Astrocyte (in vitro differentiated cells and primary cell): ENCODE measurements around the gene CEP68. TPM values are rescaled to one million over a fixed set of nuclear protein-coding genes. Genes with fewer than 3 reads are reported as not detected.

ENCODE experiments used
- DNase-seq: peaks from one replicate; pipeline ENCODE4 v3.0.0-alpha.2; 2010; ENCODE audit warnings: low read depth
- FAIRE-seq: peaks from 2 replicates; lab custom pipeline; 2011; peaks lifted over from hg19 to GRCh38; lab: Jason Lieb, UNC
- H2AFZ ChIP-seq: 2 replicates; pipeline ENCODE4 v1.6.0; 2012; ENCODE audit warnings: low read depth, low read length, inconsistent platforms
- H3K27ac ChIP-seq: 2 replicates; pipeline ENCODE4 v1.5.1; 2011; ENCODE audit warnings: low read depth, low read length, inconsistent platforms
- H3K27me3 ChIP-seq: 2 replicates; pipeline ENCODE4 v1.6.0; 2011; ENCODE audit warnings: low read length, inconsistent platforms; ENCODE audit not compliant: insufficient read depth
- H3K36me3 ChIP-seq: 2 replicates; pipeline ENCODE4 v1.5.1; 2011; ENCODE audit warnings: low read length, inconsistent platforms; ENCODE audit not compliant: insufficient read depth
- H3K4me1 ChIP-seq: 2 replicates; pipeline ENCODE4 v1.5.1; 2011; ENCODE audit warnings: low read length, inconsistent platforms; ENCODE audit not compliant: insufficient read depth
- H3K4me2 ChIP-seq: 2 replicates; pipeline ENCODE4 v1.6.0; 2012; ENCODE audit warnings: low read length, inconsistent platforms
- H3K4me3 ChIP-seq: 2 replicates; pipeline ENCODE4 v1.5.1; 2011; ENCODE audit warnings: low read depth, mild to moderate bottlenecking, low read length, inconsistent platforms; ENCODE audit not compliant: insufficient read depth
- H3K79me2 ChIP-seq: 2 replicates; pipeline ENCODE4 v1.6.0; 2012; ENCODE audit warnings: mild to moderate bottlenecking, low read length, inconsistent platforms; ENCODE audit not compliant: insufficient read depth
- H3K9ac ChIP-seq: 2 replicates; pipeline ENCODE4 v1.6.0; 2012; ENCODE audit warnings: mild to moderate bottlenecking, low read length, inconsistent platforms
- H3K9me3 ChIP-seq: 2 replicates; pipeline ENCODE4 v1.5.1; 2012; ENCODE audit warnings: low read depth, mild to moderate bottlenecking, low read length, inconsistent platforms; ENCODE audit not compliant: insufficient read depth
- H4K20me1 ChIP-seq: 2 replicates; pipeline ENCODE4 v1.6.0; 2012; ENCODE audit warnings: low read length, inconsistent platforms; ENCODE audit not compliant: insufficient read depth
- H3K27ac Mint-ChIP-seq: one replicate; pipeline ENCODE4 v1.8.0; 2021; ENCODE audit warnings: mild to moderate bottlenecking, mixed read lengths; ENCODE audit not compliant: unreplicated experiment
- H3K27me3 Mint-ChIP-seq: one replicate; pipeline ENCODE4 v1.8.0; 2021; ENCODE audit warnings: low read depth, mixed read lengths; ENCODE audit not compliant: unreplicated experiment
- H3K36me3 Mint-ChIP-seq: one replicate; pipeline ENCODE4 v1.8.0; 2021; ENCODE audit warnings: low read depth, mixed read lengths; ENCODE audit not compliant: unreplicated experiment
- H3K4me1 Mint-ChIP-seq: one replicate; pipeline ENCODE4 v1.8.0; 2021; ENCODE audit warnings: low read depth, mixed read lengths; ENCODE audit not compliant: unreplicated experiment
- H3K4me3 Mint-ChIP-seq: one replicate; pipeline ENCODE4 v1.8.0; 2021; ENCODE audit warnings: mild to moderate bottlenecking, moderate library complexity, mixed read lengths; ENCODE audit not compliant: unreplicated experiment
- H3K9me3 Mint-ChIP-seq: one replicate; pipeline ENCODE4 v1.8.0; 2021; ENCODE audit warnings: mild to moderate bottlenecking, mixed read lengths; ENCODE audit not compliant: unreplicated experiment
- EZH2 ChIP-seq: IDR thresholded peaks from 2 replicates; pipeline ENCODE4 v1.6.1; 2012; ENCODE audit warnings: mild to moderate bottlenecking, low read length, inconsistent platforms; ENCODE audit not compliant: insufficient read depth
- total RNA-seq: library from RNA; stranded (reverse); gene quantifications from 2 replicates; pipeline ENCODE4 v1.2.1, GENCODE V29; 2021
- TF ChIP-seq, protein P1 (sequence below): IDR thresholded peaks from 2 replicates; pipeline ENCODE4 v1.5.1; 2011; ENCODE audit warnings: low read depth, mild to moderate bottlenecking, inconsistent platforms, low read length, moderate library complexity; ENCODE audit not compliant: insufficient read depth

CEP68 gene
- total RNA-seq, 1 donor from 2014 or later = 6.9 TPM

DNA sequence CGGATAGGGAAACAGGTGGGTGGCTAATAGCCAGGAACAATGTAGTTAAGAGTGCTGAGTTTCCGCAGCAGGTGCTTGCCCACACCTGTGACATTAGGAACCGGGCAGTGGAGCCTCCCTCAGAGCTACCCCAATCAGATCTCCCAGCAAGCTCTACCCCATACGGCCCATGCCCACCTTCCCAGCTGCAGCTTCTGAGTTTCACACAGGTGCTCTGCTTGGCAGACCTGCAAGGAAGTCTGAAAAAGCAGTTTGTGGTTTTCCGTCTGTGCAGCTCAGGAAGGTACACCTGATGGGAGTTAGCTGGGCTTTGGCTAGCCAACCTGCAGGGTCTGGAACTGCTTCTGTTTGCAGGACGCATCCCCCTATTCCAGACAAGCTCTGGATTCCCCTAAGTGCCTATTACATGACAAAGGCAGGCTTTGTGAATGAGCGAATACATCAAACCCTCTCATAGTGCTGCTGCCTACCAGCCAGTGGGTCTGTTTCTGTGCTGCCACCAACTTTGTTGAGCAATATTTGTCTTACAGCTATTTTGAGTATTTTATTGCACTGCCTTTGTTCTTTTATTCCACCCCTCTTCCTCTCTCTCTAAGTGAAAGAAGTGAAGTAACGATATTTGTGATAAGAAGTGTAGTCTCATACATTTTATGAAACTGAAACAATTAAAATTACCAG lies 24.7 kb upstream of the CEP68 start:
- FAIRE-seq (no peak), DNase-seq (no peak)
- Histone ChIP-seq H3K4me3 (no peak overlapping the region), H3K27me3 (no peaks in the 10 kb centered on the region), H3K4me1 (no peaks in the 10 kb centered on the region), H3K36me3 (no peaks in the 10 kb centered on the region), H3K9ac (no peak overlapping the region), H3K4me2 (no peak overlapping the region), H2AFZ (no peak overlapping the region), H3K27ac (no peak overlapping the region), H3K79me2 (no peaks in the 10 kb centered on the region), H3K9me3 (no peaks in the 10 kb centered on the region), H4K20me1 (no peaks in the 10 kb centered on the region)
- Mint-ChIP-seq H3K9me3 (no peaks in the 10 kb centered on the region), H3K27me3 (peaks cover 6% of the 10 kb centered on the region), H3K27ac (no peak overlapping the region), H3K4me3 (no peak overlapping the region), H3K4me1 (peaks cover 9% of the 10 kb centered on the region), H3K36me3 (no peaks in the 10 kb centered on the region)
- TF ChIP-seq, protein P1, sequence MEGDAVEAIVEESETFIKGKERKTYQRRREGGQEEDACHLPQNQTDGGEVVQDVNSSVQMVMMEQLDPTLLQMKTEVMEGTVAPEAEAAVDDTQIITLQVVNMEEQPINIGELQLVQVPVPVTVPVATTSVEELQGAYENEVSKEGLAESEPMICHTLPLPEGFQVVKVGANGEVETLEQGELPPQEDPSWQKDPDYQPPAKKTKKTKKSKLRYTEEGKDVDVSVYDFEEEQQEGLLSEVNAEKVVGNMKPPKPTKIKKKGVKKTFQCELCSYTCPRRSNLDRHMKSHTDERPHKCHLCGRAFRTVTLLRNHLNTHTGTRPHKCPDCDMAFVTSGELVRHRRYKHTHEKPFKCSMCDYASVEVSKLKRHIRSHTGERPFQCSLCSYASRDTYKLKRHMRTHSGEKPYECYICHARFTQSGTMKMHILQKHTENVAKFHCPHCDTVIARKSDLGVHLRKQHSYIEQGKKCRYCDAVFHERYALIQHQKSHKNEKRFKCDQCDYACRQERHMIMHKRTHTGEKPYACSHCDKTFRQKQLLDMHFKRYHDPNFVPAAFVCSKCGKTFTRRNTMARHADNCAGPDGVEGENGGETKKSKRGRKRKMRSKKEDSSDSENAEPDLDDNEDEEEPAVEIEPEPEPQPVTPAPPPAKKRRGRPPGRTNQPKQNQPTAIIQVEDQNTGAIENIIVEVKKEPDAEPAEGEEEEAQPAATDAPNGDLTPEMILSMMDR = no peak
- TF ChIP-seq EZH2 = no peak

DNA sequence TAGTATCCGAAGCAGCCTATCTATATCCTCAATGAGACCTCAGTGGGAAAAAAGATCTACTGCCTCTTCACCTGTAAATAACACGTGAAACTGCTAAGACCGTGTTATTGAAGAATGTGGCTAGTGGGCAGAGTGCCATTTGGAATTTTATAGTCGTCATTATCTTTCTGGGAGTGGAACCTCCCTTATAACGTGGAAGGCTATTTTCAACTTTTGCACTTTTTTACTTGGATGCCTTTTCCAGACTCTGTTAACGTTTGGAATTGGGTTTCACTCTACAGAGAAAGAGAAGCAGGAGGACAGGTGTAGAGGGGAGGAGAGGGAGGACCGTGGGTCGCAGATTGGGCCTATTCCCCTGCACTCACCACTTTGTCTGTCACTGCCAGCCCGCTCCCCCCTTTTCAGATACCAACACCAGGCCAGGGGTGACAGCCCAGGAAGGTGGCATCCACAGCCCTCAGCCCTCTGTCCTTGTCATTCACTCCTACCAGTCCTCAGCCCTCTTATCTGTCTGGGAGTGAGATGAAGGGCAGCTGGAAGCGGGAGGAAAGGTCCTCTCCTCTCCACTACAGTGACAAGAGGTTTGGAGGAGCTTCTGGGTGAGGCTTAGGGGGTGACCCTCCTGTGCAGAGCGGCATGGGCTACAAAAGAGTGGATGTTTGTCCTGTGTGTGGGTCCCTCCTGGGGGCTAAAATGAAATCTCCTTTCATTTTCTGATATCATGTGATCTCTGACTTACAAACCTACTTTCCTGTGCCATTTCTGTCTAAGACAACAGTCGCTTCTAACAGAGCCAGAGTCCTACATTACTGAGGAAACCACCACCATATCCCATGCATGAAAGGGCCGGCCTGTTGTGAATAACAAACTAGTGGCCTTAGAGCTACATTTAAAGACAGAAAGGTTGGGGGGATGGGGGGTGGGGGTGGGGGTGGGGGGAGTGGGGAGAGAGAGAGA lies 23.9 kb upstream of the CEP68 start:
- Histone ChIP-seq H3K27me3 (no peaks in the 10 kb centered on the region), H3K4me1 (no peaks in the 10 kb centered on the region), H3K4me2 (no peak overlapping the region), H3K27ac (no peak overlapping the region), H2AFZ (no peak overlapping the region), H3K4me3 (no peak overlapping the region), H3K79me2 (no peaks in the 10 kb centered on the region), H3K9me3 (no peaks in the 10 kb centered on the region), H4K20me1 (no peaks in the 10 kb centered on the region), H3K9ac (no peak overlapping the region), H3K36me3 (no peaks in the 10 kb centered on the region)
- H3K36me3 Mint-ChIP-seq = no peaks in the 10 kb centered on the region
- H3K9me3 Mint-ChIP-seq = no peaks in the 10 kb centered on the region
- peaks cover 9% of the 10 kb centered on the region for H3K4me1 Mint-ChIP-seq
- no peak for DNase-seq
- H3K27me3 Mint-ChIP-seq = peaks cover 6% of the 10 kb centered on the region
- H3K4me3 Mint-ChIP-seq = no peak overlapping the region
- FAIRE-seq = no peak
- TF ChIP-seq, protein P1 = no peak
- TF ChIP-seq EZH2 = no peak
- no peak overlapping the region for H3K27ac Mint-ChIP-seq
